GM18870 (cell line): ENCODE results near the gene ITFG1.
"Not testable (repeated sequence)": the region's sequence is repeated elsewhere in the genome, so short reads cannot be mapped to it uniquely, and the experiment has no call there.

Experiments
- ATAC-seq: cut with Tn5 transposase; IDR thresholded peaks from one replicate; pipeline ENCODE4 v1.9.1; 2021; ENCODE audit warnings: moderate library complexity; ENCODE audit not compliant: unreplicated experiment

ITFG1 gene

DNA sequence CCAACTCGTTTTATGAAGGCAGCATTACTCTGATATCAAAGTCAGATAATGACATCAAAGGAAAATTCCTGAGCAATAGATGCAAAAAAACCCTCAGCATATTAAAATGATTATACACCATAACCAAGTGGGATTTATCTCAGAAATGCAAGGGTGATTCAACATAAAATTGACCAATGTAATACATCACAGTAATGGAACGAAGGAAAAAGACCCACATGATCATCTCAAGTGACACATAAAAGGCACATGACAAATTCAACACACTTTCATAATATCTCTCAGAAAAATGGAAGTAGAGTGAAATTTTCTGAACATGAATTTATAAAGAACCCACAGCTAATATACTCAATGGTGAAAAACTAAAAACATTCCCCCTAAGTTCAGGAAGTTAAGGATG lies 118.8 kb downstream of the ITFG1 start:
- ATAC-seq: no peak

DNA sequence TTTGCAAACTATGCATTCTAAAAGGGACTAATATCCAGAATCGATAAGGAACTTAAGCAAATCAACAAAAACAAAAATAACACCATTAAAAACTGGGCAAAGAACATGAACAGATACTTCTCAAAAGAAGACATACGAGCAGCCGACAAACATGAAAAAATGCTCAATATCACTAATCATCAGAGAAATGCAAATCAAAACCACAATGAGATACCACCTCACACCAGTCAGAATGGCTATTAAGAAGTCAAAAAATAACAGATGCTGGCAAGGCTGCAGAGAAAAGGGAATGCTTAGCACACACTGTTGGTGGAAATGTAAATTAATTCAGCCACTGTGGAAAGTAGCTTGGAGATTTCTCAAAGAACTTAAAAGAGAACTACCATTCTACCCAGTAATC lies 130.3 kb downstream of the ITFG1 start:
- ATAC-seq: not testable (repeated sequence)

DNA sequence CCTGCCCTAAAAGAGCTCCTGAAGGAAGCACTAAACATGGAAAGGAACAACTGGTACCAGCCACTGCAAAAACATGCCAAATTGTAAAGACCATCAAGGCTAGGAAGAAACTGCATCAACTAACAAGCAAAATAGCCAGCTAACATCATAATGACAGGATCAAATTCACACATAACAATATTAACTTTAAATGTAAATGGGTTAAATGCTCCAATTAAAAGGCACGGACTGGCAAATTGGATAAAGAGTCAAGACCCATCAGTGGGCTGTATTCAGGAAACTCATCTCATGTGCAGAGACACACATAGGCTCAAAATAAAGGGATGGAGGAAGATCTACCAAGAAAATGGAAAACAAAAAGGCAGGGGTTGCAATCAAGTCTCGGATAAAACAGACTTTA lies 136.6 kb downstream of the ITFG1 start:
- not testable (repeated sequence) for ATAC-seq

DNA sequence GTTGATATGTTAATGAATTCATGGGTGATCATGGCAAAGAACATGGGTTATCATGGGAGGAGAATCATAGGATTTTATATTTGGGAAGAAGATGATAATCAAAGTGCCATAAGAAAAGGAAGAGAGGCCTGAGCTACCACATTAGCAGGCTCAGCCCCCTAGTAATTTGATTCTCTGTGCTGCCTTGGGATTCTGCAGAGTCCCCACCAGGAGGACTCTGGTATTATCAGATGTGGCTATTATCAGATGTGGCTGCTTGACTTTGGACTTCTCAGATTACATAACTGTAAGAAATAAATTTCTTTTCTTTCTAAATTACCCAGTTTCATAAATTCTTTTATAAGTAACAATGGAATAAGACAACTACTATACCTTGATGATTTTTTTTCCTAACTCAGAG lies 137.6 kb downstream of the ITFG1 start:
- no peak for ATAC-seq

DNA sequence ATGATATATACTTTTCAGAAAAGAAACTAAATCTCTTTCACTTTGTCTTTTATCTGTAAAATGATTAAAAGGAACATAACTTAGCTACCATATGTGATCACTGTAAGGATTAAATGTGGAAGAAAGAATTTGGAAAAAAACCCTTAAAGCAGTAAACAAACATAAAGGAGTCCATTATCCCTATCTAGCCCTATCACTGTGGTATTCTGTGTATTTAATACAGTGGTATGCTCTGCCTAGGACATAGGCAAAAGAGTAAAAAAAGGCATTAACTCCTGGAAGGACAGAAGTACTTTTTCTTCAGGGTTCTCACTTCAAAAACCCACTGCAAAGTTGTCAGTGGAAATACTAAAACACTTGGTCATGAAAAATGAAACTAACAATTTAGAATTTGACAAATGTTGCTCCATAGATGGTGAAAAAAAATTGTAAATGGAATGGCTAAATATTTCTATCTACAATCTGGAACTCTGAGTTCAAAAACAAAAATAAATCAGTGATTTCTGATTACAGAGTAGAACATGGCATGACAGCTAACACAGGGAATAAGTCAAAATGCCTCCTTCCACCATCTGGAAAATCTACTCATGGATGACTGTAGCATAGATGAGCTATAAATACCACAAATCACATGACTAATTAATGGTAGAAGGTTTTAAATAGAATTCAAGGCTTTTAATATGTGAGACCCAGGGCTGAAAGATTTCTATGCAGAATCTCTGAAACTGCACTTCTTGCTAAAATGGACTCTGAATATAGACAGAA lies 140.1 kb downstream of the ITFG1 start:
- no peak for ATAC-seq

DNA sequence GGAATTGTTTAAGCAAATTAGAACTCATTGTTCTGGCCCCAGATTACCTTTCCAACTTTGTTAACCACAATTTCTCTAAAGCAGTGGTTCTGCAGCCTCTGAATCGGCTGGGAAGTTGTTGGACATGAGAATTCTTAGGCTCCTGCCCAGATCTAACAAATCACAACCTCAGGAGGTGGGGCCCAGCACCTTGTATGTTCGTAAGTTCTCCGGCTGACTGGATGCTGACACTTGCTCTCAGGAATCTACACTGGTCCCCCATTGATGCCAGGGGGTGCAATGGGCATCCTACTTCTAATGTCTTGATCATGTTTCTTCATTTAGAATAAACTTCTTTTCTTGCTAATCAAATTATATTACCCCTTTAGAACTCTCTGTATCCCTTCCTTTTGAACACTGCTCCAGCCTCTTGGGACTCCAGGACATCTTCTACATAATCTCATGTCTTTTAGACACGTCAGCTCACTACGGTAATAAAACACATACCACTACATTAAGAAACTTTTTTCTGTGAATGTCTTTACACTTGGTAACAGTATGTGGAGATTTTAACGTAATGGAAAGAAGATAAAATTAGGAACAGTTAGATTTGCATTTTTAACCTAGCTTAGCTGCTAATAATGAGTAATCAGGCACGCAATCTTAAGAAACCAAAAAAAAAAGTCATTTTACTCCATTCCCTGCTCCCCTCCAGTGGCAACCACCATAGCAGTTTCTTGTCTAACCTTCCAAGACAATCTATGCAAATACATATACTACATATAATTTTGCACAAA lies 143.2 kb downstream of the ITFG1 start:
- ATAC-seq: peak; percentile 67

DNA sequence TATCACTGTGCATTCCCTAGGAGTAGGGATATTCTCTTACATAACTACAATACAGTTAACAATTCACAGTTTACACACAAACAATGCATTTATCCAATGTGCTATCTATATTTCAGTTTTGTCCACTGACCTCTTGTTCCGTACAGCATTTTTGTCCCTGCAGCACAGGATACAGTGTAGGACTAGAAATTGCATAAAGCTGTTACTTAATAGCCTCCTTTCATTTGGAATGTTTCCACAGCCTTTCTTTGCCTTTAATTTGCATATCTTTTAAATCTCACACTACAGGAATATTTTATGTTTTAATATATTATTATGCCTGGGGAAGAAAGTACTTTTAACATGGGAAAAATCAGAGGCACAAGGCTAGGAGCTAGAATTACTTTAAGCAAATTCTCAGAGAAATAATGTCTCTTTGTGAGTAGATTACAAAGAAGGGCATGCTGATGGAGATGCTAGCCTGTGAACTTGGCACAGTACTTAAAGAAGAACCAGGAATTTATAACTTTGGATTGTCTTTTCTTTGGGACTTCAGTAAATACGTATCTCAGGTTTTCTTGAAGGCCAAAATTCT lies 144.3 kb downstream of the ITFG1 start:
- no peak for ATAC-seq

DNA sequence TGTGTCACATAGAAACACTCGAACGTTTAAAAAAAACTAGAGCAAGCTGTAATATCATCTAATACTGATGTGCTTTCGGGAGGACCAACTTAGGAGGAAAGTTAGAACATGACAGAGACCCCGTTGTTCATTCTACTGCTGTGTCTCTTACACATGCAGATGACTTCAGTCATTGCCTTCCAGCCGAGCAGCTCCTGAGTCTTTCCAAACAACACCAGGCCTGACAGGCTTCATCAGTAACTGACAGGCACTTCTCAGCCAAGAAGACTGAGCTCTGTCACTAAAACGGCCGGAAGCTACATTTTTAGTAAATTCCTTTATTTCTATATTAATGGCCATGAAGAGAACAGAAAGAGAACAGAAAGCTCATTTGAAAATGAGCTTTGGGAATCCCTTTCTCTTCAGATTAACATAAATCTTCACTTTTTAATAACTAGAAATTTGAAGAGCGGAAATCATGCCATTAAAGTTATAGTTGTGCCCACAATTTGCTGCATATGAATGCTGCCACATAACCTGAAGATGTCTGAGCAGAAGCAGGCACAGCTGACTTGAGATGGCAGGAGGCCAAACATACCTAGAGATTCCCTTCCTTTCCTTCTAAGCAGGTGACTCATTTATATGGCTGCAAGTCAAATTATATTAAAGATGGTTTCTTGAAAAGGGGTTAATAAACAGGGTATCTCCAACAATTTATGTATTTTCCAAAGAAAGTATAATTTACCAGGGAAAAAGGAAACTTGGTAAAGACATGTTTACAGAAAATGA lies 148.9 kb downstream of the ITFG1 start:
- no peak for ATAC-seq

DNA sequence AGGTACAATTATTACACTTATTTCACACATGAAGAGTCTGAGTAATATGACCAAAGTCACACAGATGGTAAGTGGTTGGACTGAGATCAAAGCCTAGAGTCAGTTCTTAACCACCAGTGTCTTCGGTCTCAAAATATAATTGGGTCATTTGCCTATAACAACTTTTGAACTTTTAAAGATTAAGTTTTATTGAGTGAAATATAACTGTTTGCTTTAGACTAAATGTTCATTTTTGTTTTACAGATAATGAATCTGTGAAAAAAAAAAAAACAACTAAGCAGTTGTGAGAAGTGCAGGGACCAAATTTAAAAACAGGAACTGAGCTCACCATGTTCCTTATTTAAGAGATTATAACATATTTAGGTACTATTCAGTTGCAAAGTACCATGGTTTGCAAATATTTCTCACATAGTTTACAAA lies 150.1 kb downstream of the ITFG1 start:
- ATAC-seq: peak; percentile 60

DNA sequence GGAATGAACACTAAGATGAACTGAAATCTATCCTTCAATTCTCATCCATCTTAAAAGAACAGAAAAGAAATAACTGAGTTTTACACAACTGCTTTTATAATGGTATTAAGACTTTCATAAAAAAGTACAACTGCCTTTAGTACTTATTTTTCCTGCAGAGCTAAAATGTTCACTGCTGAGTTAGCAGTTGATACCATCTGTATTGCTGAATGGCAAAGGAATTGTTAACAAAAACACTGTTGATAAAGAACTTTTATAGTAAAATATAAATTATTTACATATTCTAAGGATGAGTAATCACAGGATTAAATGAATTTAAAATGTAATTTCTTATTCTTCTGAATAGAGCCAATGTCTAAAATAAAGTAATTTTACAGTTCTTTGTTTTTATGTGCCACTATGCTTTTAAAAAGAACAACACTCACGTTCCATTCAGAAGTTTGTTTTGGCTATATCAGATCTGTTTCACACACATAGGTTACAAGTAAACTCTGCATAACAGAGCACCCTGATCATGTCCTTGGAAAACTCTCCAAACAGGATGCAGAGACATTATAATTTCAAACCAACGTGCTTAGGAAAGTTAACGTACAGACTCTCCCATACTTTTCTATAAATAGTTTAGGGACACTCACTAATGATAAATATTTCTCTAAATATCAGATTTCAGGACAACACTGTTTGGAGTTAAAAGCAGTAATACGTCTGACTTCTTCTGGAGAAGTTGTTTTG lies 151.1 kb downstream of the ITFG1 start:
- ATAC-seq: no peak

DNA sequence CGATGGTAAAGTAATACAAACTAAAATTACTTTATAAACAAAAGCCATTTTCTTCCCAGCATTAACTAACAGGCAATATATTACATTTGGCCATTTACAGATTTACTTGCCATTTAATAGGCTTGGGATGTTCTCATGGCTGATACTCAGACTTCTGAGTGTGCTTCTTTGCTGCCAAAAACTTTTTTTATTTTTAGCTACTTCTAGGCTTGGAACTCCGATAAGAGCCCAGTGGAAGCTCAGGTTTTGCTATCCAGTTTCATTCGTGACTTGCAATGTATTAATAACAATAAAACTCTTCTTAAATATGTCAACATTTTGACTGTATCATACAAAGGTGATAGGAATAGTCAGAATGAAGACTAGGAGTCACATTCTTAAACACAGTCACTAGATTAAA lies 152.3 kb downstream of the ITFG1 start:
- ATAC-seq: no peak

DNA sequence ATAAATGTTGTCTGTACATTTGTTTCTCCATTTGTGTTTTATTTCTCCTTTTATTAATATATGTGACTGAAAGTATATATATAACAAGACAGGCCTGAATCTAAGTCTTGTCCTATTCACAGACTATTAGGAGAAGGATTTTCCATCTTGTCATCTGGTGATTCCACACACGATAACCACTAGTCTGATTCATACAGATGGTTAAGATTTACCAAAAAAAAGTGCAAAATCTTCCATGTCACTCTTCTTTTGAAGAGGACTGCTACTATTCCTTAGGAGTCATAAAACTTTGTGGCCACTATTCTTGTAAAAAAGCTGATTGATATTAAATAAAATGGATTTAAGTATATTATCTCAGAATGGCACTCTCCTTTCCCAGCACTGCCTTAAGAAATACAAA lies 156.3 kb downstream of the ITFG1 start:
- no peak for ATAC-seq

DNA sequence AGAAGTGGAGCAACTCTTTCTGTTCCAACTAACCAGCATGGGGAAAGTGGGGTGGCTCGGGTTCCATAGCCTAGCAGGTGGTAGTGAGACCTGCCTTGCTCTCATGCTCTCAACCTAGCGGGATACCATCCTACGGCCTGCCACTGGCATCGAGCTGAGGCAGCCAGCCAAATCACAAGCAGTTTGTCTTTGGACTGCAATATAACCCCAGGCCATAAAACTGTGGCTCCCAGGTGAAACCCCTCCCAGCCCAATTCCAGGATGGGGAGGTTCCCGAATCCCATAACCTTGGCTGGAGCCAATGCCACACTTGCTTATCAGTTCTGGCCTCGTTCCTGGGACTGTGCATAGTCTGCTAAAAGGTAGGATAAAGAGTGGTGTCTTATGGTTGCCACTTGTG lies 161.3 kb downstream of the ITFG1 start:
- ATAC-seq: no peak

DNA sequence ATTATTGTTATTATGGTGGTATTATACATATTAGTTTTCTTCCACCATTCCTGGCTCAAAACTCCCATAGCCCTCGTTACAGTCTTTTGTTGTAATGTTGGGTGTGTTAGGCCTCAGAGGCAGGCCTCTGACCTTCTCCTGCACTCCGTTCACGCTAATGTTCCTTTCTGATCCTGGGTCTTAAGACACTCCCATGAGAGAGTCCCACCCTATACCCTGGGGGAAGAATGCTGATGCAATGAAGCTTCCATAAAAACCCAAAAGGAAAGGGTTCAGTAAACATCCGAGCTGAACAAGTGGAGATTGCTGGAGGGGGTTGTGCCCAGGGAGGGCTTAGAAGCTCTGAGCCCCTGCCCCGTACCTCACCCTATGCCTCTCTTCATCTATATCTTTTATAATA lies 175.9 kb downstream of the ITFG1 start:
- ATAC-seq: no peak

DNA sequence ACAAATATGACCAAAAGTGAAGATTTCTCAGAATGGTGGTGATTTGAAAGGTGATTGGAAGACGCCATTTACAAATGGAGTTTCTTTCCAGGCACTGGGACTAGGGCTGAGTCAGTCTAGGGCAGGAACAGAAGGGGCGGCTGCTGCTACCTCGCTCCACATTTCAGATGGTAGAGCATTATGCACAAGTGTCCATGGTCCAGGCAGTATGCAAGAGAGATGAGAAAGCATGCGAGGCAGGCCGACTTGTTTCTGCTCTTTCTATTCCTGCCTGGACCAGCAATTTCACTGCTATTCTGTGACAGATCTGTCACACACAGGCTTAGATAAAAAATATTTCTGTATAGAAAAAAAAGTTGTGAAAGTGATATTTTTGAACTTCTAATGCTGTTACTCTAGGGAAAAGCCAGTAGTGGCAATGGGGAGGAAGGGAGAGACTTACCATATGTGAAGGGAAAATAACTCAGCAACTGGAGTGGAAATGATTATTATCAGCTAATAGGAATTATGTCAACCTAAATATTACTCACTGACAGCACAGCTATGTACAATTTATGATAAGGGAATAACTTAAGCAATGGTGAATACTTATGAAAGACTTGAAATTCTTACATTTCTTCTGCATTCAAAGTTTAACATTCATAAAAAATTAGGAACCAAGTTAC lies 182.4 kb downstream of the ITFG1 start:
- ATAC-seq: no peak

DNA sequence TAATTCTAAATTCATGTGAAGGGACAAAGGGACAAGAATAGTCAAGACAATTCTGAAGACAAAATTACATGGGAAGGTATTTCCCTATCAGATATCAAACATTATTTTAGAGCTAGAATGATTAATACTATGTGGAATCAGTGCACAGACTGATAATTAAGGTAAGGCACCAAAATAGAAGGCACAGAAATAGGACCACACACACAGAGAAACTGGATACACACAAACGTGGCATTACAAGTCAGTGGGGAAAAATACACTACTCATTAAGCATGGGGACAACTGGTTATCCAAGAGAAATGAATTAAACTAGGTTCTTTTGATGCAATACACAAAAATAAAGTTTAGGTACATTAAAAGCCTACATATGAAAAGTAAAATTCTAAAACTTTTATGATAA lies 184.3 kb downstream of the ITFG1 start:
- no peak for ATAC-seq

DNA sequence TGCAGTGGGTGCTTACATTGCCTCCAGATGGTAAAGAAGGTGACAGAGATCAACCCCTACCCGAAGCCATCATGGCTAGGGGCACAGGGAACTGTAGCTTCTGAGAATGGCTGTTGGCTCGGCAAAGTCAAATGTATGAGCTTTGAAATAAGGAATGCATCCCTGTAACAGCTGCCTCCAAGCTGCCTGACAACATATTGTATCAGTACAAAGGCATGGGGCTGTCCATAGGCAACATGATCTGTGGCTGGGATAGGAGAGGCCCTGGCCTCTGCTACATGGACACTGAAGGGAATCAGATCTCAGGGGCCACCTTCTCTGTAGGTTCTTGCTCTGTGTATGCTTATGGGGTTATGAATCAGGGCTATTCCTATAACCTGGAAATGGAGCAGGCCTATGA lies 197.9 kb downstream of the ITFG1 start:
- ATAC-seq: no peak

DNA sequence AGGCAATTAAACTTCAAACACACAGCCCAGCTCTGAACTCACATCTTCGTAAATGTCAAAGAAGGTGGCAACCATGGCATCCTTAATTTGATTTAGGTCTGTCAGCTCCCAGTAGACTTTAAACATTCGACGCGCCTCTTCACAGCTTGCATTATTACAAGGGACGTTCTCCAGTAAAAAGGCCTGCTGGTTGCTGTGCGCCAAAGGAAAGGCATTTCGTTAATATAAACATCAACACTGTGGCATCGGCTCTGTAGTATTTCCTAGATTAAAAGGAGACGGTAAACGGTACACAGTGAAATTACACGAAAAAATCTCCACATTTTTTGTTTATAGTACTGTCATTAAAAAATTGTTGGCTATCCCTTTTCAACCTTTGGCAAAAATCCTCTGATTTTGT lies 200.4 kb downstream of the ITFG1 start:
- no peak for ATAC-seq

DNA sequence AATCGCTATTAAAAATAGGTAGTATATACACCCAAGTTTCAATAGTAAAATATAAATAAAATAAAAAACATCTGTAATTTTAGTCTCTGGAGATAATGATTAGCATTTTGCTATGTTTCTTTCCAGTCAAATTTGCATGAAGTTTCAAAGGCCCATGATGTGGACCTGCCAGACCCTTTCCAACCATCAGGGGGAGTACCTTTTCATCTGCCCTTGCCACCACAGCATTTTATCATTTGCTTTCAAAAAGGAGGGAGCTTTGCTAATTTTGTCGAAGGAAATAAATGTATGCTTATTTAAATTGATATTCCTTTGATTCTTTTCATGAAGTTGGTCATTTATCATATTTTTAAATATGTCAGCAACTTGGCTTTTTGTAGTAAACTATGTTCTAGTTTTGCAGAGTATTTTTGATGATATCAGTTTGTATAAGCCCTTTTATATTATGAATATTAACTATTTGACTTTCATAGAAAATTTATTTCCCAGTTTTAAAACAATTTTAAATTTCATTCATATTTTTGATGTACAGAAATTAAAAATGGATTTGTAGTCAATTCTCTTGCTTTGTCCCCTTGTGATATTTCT lies 201.9 kb downstream of the ITFG1 start:
- ATAC-seq: no peak

DNA sequence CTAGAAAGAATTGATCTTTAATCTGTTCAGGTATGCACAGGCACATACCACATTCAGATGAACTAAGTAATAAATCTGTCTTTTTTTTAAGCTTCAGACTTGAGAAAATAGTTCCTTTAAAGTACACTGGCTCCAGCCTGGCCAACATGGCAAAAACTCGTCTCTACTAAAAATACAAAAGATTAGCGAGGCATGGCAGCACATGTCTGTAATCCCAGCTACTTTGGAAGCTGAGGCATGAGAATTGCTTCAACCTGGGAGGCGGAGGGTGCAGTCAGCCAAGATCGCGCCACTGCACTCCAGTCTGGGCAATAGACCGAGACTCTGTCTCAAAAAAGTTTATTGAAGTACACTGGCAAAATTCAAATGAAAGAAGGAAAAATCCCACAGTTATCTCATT lies 206.1 kb downstream of the ITFG1 start:
- ATAC-seq: no peak
